Activated naive CD4-positive, alpha-beta T cell treated with anti-CD3 and anti-CD28 coated beads, Interleukin-2, amount 50 U/mL, for 72 hours (primary cell): ENCODE results near the gene KIAA0825. TPM values are rescaled to one million over a fixed set of nuclear protein-coding genes. Genes with fewer than 3 reads are reported as not detected.

Source experiments
- ATAC-seq, 2 donors: fragments of 150-1000 bp; cut with Tn5 transposase; 2 replicates each; pipeline ENCODE4 v1.10.0; 2021; ENCODE audit warnings: mild to moderate bottlenecking in 2 of 2, moderate library complexity in 2 of 2
- DNase-seq, 2 donors: peaks; one replicate each; pipeline ENCODE4 v3.0.0; 2021 to 2022; ENCODE audit warnings: low spot score in 2 of 2
- H3K27ac Mint-ChIP-seq, 2 donors: one replicate each; pipeline ENCODE4 v1.8.0; 2022; ENCODE audit warnings: mild to moderate bottlenecking in 2 of 2, mixed read lengths in 2 of 2
- H3K36me3 Mint-ChIP-seq, 2 donors: one replicate each; pipeline ENCODE4 v1.8.0; 2022; ENCODE audit warnings: mixed read lengths in 2 of 2
- H3K9me3 Mint-ChIP-seq, 2 donors: one replicate each; pipeline ENCODE4 v1.8.0; 2022; ENCODE audit warnings: mixed read lengths in 2 of 2
- total RNA-seq, 2 donors: library from RNA; stranded (reverse); gene quantifications; one replicate each; pipeline ENCODE4 v1.2.3, GENCODE V29; 2022

The KIAA0825 gene
- total RNA-seq, 2 donors from 2014 or later: 0.16 to 1.2 TPM

DNA sequence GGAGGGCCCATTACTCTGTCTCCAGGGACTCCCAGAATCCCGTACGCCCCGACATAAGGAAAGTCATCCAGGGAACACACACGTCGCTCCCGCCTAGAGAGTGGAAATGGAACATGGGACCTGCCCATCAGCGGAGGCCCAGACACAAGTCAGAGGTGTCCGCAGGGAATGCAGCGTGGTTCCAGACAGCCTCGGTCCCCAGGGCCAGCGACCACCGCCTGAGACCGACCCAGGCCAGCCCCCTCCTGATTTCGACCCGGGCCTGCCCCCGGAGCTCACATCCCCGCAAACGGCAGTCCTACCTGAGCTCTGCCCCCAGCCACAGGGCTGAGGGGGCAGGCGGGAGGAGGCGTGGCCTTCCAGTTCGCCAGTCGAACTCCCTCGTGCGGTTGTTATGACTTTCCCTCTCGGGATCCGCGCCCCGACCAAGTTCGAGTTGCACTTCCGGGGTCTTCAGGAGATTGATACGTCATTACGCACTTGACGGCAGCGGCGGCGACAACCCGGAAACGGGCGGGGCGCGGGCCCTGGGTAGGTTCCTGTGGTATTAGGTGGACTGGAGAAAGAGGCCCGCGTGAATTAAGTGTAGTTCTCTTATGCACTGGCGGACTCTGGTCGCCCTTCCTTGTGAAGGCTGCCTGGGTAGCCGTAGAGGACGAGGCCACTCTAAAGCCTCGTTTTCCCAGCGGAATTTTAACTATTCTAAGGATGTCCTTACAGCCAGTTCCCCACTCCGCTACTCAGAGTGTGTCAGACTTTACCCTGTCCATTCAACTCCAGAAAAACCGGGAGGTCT, 507.0 kb downstream of the KIAA0825 start:
- peaks cover 25 to 48% of the 10 kb centered on the region in 2 donors for H3K36me3 Mint-ChIP-seq
- peak overlapping the region; percentile 95 to 96 for H3K27ac Mint-ChIP-seq
- ATAC-seq (peak; percentile 99), DNase-seq (peak; percentile 88 to 92)
- H3K9me3 Mint-ChIP-seq: peaks cover 16 to 30% of the 10 kb centered on the region in 2 donors

- Mint-ChIP-seq H3K27ac (no peak overlapping the region), H3K36me3 (peaks cover 41 to 53% of the 10 kb centered on the region in 2 donors), H3K9me3 (peaks cover 24 to 34% of the 10 kb centered on the region in 2 donors)
- ATAC-seq: peak in 1 of 2 donors; percentile 49
- no peak for DNase-seq
Observed at GRCh38 chr5:94103514-94104245, 514.7 kb downstream of the KIAA0825 start.

Other genes with a start within 250 kb of the KIAA0825 start
- 10 to 100 TPM; 16.2 to 19.4 TPM for gene SLF1, start 65 bp upstream of the KIAA0825 start, total RNA-seq